Adrenal gland (tissue), 5 donors: Measurements from ENCODE around the gene MAP4K1.

Source experiments
- CTCF ChIP-seq, 6 experiments: fragments of 450-650 bp in 4 of 6; fragments of 200-600 bp in 2 of 6; sonication (generic) in 1 of 6; IDR thresholded peaks; 1 replicate in 5 of 6; 2 replicates in 1 of 6; pipeline versions ENCODE4 v1.5.1 to v1.8.0; 2016 to 2021; ENCODE audit warnings: antibody characterized with exemption in 6 of 6, mild to moderate bottlenecking in 2 of 6, moderate library complexity in 1 of 6
- POLR2A ChIP-seq, 2 donors: fragments of 450-650 bp; IDR thresholded peaks; one replicate each; pipeline ENCODE4 v1.6.1; 2017; ENCODE audit warnings: antibody characterized with exemption in 2 of 2, mild to moderate bottlenecking in 2 of 2, moderate library complexity in 1 of 2
- donor health status: DM: no; HTN: no; CAD: no.

GRCh38 chr19:38650172-38650775, 32.5 kb upstream of the MAP4K1 start:
- no peak for TF ChIP-seq CTCF (IDR thresholded peaks at IDR 0.05)
- no peak for TF ChIP-seq POLR2A (IDR thresholded peaks at IDR 0.05)
